Stimulated activated naive CD8-positive, alpha-beta T cell treated with anti-CD3 and anti-CD28 coated beads, Interleukin-15, Interleukin-2, amounts not matched to agents 100 U/mL and 50 U/mL, for 24 hours (primary cell): ENCODE results near the gene UBE2F.
"Not testable (repeated sequence)": the region's sequence is repeated elsewhere in the genome, so short reads cannot be mapped to it uniquely, and the experiment has no call there.

Experiments used
- ATAC-seq: fragments of 150-1000 bp; cut with Tn5 transposase; one replicate; pipeline ENCODE4 v1.10.0; 2021
- DNase-seq: peaks from one replicate; pipeline ENCODE4 v3.0.0; 2021

The UBE2F gene

DNA sequence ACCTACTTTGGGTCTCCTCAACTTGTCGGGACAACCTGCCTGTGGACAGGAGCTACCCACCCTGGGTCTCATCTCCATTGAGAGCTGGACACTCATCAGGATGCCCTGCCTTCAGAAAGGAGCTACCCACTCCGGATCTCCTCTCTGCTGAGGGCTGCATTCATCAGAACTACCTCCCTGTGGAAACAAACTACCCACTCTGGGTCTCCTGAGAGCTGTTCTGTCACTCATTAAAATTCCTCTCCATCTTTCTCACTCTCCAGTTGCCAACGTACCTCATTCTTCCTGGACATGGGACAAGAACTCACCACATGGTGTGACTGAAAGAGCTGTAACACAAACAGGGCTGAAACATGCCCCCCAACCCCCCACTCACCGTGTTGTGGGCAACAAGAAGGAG, 22.5 kb upstream of the UBE2F start:
- ATAC-seq = no peak
- DNase-seq = no peak

DNA sequence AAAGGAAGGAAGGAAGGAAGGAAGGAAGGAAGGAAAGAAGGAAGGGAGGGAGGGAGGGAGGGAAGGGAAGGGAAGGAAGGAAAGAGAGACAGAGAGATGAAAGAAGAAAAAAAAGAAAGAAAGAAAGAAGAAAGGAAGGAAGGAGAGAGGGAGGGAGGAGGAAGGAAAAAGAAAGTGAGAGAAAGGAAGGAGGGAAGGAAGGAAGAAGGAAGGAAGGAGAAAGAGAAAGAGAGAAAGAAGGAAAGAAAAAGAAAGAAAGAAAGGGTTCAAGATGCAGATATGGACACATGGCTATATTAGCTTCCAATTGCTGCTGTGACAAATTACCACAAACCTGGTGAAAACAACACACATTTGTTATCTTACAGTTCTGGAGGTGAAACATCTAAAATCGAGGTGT, 20.4 kb upstream of the UBE2F start:
- ATAC-seq (no peak), DNase-seq (no peak)

DNA sequence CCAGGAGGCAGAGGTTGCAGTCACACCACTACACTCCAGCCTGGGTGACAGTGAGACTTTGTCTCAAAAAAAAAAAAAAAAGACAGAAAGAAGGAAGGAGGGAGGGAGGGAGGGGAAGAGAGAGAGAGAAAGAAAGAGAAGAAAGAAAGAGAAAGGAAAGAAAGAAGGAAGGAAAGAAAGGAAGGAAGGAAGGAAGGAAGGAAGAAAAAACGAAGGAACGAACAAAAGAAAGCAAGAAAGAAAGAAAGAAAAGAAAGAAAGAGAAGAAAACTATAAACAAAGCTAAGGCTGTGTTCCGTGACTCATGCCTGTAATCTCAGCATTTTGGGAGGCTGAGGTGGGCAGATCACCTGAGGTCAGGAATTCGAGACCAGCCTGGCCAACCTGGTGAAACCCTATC, 15.5 kb upstream of the UBE2F start:
- ATAC-seq, DNase-seq: not testable (repeated sequence)

DNA sequence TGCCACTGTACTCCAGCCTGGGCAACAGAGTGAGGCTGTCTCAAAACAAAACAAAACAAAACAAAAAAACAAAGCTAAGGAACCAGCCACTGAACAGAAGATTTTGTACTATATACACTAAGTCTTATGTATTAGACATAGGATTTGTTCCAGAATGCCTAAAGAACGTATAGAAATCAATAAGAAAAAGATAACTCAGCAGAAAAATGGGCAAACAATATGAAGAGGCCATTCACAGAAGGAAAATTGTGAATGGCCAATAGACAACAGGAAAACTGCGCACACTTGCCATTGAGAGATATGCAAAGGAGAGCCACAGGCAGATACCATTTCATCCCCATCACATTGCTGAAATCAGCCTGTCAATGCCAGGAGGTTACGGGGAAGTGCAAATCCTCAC, 14.9 kb upstream of the UBE2F start:
- DNase-seq = no peak
- ATAC-seq = no peak

DNA sequence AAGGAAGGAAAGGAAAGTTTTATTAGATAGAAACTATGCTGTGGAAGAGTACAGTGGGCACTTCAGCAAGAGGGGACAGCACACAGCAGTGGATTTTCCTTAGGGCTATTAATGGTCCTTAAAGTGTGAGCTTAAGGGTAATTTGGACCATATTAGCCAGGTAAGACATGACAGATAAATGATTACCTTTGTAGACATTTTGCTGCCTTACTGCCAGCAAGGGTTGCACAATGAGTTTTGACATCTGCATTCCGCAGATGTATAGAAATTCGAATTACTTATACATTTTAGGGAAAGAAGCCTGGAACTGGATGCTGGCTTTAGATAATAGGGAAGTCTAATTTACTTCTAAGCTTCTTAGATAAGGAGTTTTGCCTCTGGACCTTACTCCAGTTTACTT, 14.0 kb upstream of the UBE2F start:
- DNase-seq = no peak
- no peak for ATAC-seq

DNA sequence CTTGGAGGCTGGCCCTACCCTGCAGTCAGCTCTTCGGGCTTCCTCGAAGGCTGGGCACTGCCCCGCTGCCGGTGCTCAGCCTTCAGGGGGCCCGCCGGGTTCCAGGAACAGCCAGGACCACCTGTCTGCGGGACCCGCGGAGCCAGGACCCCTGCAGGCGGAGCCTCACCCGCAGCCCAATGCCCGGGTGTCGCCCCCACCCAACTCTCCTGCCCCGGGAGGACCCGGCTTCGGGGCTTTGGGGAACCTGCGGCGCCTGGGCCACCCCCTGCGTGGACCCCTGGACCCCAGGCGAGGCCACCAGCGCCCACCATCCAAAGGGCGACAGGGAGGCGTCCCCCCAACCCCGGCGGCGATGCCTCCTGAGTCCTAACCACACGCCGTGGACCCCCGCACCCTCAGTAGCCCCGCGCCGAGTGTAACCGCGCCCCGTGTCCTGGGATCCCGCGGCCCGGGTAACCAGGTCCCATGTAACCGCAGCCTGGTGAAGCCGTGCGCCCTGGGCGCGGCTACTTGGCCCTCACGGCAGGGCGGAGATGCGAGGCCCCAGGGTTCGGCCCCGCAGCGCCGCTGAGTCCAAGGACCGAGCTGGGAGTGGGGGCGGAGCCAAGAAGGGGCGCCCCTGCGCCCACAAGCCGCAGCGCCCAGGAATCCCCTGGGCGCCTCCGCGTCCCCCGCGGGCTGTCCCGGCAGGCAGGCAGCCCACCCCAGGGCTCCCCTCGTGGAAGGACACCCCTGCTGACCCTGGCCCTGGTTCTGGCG, 11.0 kb upstream of the UBE2F start:
- peak; percentile 56 for ATAC-seq
- peak; percentile 43 for DNase-seq

DNA sequence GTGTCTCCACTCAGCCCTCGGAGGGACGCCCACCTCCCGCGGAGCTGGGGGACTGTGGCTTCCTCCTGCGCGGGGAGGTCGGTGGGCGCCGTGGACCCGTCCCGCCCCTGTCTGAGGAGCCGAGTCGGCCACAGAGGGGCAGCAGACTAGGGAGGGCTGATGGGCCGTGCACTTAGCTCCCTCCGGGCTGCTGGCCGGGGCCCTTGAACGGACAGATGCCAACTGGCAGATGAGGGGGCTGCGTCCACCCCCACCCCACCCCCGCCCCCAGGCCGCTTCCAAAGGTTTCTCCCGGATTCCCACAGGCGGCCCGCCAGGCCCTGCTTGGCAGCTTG, 10.4 kb upstream of the UBE2F start:
- DNase-seq (no peak), ATAC-seq (no peak)

GRCh38 chr2:237961637-237962036, 5.2 kb upstream of the UBE2F start:
- no peak for ATAC-seq
- no peak for DNase-seq

DNA sequence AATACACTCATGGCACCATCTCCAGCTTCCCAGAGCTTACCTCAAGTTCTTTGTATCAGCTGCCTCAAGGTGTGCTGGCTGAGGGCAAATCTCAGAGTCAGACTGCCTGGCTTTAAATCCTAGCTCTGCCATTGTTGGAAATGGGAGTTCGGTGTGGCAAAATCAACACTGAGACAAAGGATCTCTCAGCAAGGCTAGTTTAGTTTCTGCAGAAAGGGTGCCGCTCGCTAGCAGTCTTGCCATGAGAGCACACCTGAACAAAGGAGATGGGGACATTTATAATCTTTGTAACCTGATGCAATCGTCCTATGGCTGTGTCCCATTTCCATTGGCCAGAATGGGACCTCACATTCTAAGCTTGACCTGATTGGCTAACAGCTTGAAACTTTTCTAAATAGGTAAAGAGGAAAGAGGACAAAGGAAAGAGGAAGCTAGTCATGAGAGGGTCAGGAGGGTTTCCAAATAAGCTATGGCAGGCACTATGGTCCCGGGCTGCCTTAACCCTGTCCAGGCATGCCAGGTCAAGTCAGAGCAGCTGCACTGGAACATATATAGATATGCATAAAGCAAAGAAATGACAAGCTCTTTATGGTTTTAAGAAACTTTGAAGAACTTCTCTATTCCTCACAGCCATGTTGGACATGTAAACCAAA, 4.3 kb upstream of the UBE2F start:
- no peak for ATAC-seq
- DNase-seq = no peak

DNA sequence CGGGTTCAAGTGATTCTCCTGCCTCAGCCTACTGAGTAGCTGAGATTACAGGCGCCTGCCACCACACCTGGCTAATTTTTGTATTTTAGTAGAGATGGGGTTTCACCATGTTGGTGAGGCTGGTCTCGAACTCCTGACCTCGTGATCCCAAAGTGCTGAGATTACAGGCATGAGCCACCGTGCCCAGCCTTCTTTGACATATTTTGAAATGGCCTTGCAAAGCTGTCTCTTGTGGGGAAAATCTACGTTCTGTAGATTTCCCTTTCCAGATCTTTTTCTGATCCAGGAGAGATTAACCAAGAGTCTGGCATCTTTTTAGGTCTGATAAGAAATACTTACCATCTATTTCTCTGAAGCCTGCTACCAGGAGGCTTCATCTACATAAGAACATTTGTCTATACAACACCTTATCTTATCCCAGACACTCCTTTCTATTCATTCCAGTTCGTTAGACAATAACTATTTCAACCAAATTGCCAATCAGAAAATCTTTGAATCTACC, 3.3 kb upstream of the UBE2F start:
- ATAC-seq, DNase-seq: not testable (repeated sequence)

GRCh38 chr2:237964194-237964577, 2.6 kb upstream of the UBE2F start:
- DNase-seq = no peak
- no peak for ATAC-seq

- no peak for ATAC-seq
- no peak for DNase-seq
Observed at GRCh38 chr2:237964578-237965404, 2.0 kb upstream of the UBE2F start.

GRCh38 chr2:237965844-237966243, 970 bp upstream of the UBE2F start:
- not testable (repeated sequence) for ATAC-seq, DNase-seq

- DNase-seq = no peak
Observed at GRCh38 chr2:237966250-237966564, 607 bp upstream of the UBE2F start.

GRCh38 chr2:237967463-237967951, 693 bp downstream of the UBE2F start:
- DNase-seq = peak; percentile 32
- ATAC-seq = no peak

More at GRCh38 chr2:237966250-237966564, 607 bp upstream of the UBE2F start:
- ATAC-seq = no peak

GRCh38 chr2:237968048-237968862, 1.4 kb downstream of the UBE2F start:
- ATAC-seq (peak; percentile 54), DNase-seq (peak; percentile 46)

- DNase-seq (no peak), ATAC-seq (no peak)
Observed at GRCh38 chr2:237971661-237972060, 4.8 kb downstream of the UBE2F start.

- ATAC-seq = no peak
Observed at GRCh38 chr2:237972211-237972610, 5.4 kb downstream of the UBE2F start.

DNA sequence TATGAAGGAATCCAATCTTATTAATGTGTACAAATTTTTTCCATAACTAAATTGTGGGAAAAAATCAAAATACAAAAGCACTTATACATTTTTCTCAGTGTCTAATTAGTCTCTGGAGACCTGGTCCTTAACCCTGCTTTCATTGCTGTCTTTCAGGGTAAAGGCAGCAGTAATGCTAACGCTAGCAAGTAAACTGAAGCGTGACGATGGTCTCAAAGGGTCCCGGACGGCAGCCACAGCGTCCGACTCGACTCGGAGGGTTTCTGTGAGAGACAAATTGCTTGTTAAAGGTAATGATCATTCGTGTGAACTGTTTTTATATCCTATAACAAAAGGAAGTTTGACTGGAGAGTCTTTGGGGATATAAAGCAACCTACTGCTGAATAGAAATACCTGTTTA, 6.1 kb downstream of the UBE2F start:
- no peak for ATAC-seq
- no peak for DNase-seq

More at GRCh38 chr2:237972211-237972610, 5.4 kb downstream of the UBE2F start:
- no peak for DNase-seq

DNA sequence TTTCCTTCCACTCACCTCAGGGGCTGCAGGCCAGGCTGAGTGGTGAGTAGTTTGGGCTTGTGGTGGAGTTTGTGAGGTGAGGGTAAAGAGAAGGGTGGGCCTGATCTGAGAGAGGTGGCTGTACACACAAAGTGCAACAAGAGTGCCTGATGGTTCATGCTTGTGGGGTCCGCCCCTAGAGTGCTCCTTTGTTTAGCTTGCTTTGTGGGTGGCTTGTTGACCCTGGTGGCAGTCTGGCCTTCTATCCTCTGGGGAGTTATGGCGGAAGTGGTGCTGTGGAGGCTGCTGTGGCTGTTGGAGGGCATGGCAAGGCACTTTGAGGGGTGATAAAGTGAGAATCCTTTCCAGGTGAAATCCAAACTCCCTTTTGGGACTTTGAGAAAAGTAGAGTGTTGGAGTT, 10.6 kb downstream of the UBE2F start:
- DNase-seq (no peak), ATAC-seq (no peak)

GRCh38 chr2:237978058-237978712, 11.4 kb downstream of the UBE2F start:
- ATAC-seq (no peak), DNase-seq (no peak)
